H9 (cell line): ENCODE results near the gene TBCK. TPM values are rescaled to one million over a fixed set of nuclear protein-coding genes. Genes with fewer than 3 reads are reported as not detected.

Experiments
- DNase-seq: peaks from one replicate; pipeline ENCODE4 v3.0.0-alpha.2; 2017
- H2AFZ ChIP-seq: one replicate; pipeline ENCODE4 v1.6.1; 2013; ENCODE audit warnings: mild to moderate bottlenecking, low read length, control low read depth, moderate library complexity
- H2AK5ac ChIP-seq: 2 replicates; pipeline ENCODE4 v1.6.1; 2013; ENCODE audit warnings: low read length, control low read depth, mixed read lengths; ENCODE audit not compliant: insufficient read length
- H2BK120ac ChIP-seq: one replicate; pipeline ENCODE4 v1.6.1; 2013; ENCODE audit warnings: low read depth, mild to moderate bottlenecking, low read length, control low read depth, inconsistent platforms; ENCODE audit not compliant: poor library complexity, severe bottlenecking
- H2BK12ac ChIP-seq: 2 replicates; pipeline ENCODE4 v1.6.1; 2013; ENCODE audit warnings: low read length, control low read depth, mixed read lengths, low read depth; ENCODE audit not compliant: insufficient read length
- H2BK15ac ChIP-seq: 2 replicates; pipeline ENCODE4 v1.6.1; 2013; ENCODE audit warnings: low read depth, low read length, control low read depth
- H2BK20ac ChIP-seq: one replicate; pipeline ENCODE4 v1.6.1; 2013; ENCODE audit warnings: low read depth, mild to moderate bottlenecking, low read length, control low read depth, inconsistent platforms; ENCODE audit not compliant: poor library complexity, severe bottlenecking
- H2BK5ac ChIP-seq: 2 replicates; pipeline ENCODE4 v1.6.1; 2013; ENCODE audit warnings: low read length, control low read depth, mixed read lengths; ENCODE audit not compliant: insufficient read length
- H3K14ac ChIP-seq: 2 replicates; pipeline ENCODE4 v1.6.1; 2013; ENCODE audit warnings: low read length, control low read depth; ENCODE audit not compliant: insufficient read depth
- H3K18ac ChIP-seq: 2 replicates; pipeline ENCODE4 v1.6.1; 2013; ENCODE audit warnings: low read depth, mild to moderate bottlenecking, mixed read lengths, low read length, control low read depth; ENCODE audit not compliant: insufficient read length
- H3K23ac ChIP-seq: 2 replicates; pipeline ENCODE4 v1.6.1; 2013; ENCODE audit warnings: low read length, control low read depth, mixed read lengths, low read depth; ENCODE audit not compliant: insufficient read length
- H3K23me2 ChIP-seq: 2 replicates; pipeline ENCODE4 v1.6.1; 2013; ENCODE audit warnings: low read depth, mild to moderate bottlenecking, mixed read lengths, low read length, control low read depth; ENCODE audit not compliant: insufficient read length, poor library complexity, severe bottlenecking
- H3K27ac ChIP-seq: 2 replicates; pipeline ENCODE4 v1.5.1; 2013; ENCODE audit warnings: low read length, control low read depth, mixed read lengths, low read depth; ENCODE audit not compliant: insufficient read length
- H3K27me3 ChIP-seq: 2 replicates; pipeline ENCODE4 v1.6.1; 2013; ENCODE audit warnings: low read length, control low read depth, inconsistent platforms; ENCODE audit not compliant: insufficient read depth
- H3K4ac ChIP-seq: 2 replicates; pipeline ENCODE4 v1.6.1; 2013; ENCODE audit warnings: low read depth, mild to moderate bottlenecking, control low read depth, inconsistent platforms, low read length, moderate library complexity
- H3K4me1 ChIP-seq: 2 replicates; pipeline ENCODE4 v1.6.1; 2013; ENCODE audit warnings: low read length, control low read depth, inconsistent platforms; ENCODE audit not compliant: insufficient read depth
- H3K4me2 ChIP-seq: 2 replicates; pipeline ENCODE4 v1.6.1; 2013; ENCODE audit warnings: low read length, control low read depth, mixed read lengths; ENCODE audit not compliant: insufficient read length, insufficient read depth
- H3K56ac ChIP-seq: 2 replicates; pipeline ENCODE4 v1.6.1; 2013; ENCODE audit warnings: low read depth, mild to moderate bottlenecking, mixed read lengths, low read length, control low read depth; ENCODE audit not compliant: insufficient read length
- H3K79me1 ChIP-seq: 2 replicates; pipeline ENCODE4 v1.6.1; 2013; ENCODE audit warnings: low read depth, mild to moderate bottlenecking, moderate library complexity, low read length, control low read depth, inconsistent platforms; ENCODE audit not compliant: insufficient read depth, poor library complexity, severe bottlenecking
- H3K79me2 ChIP-seq: 2 replicates; pipeline ENCODE4 v1.6.1; 2013; ENCODE audit warnings: low read length, control low read depth, inconsistent platforms; ENCODE audit not compliant: insufficient read depth
- H3K9ac ChIP-seq: 2 replicates; pipeline ENCODE4 v1.6.1; 2013; ENCODE audit warnings: low read length, control low read depth, mixed read lengths; ENCODE audit not compliant: insufficient read length; ENCODE audit errors: extremely low read depth
- H3K9me3 ChIP-seq: one replicate; pipeline ENCODE4 v1.6.1; 2013; ENCODE audit warnings: low read depth, low read length, inconsistent platforms; ENCODE audit not compliant: control insufficient read depth
- H3T11ph ChIP-seq: one replicate; pipeline ENCODE4 v1.6.1; 2013; ENCODE audit warnings: mild to moderate bottlenecking, low read length, control low read depth, inconsistent platforms
- H4K20me1 ChIP-seq: one replicate; pipeline ENCODE4 v1.6.1; 2013; ENCODE audit not compliant: control insufficient read depth, insufficient read length, insufficient read depth
- H4K5ac ChIP-seq: 2 replicates; pipeline ENCODE4 v1.6.1; 2013; ENCODE audit warnings: low read depth, mild to moderate bottlenecking, mixed read lengths, low read length, control low read depth; ENCODE audit not compliant: insufficient read length
- H4K8ac ChIP-seq: replicated peaks from 2 replicates; pipeline ENCODE4 v1.6.1; 2013; ENCODE audit warnings: low read length, control low read depth, mixed read lengths, low read depth; ENCODE audit not compliant: insufficient read length
- H4K91ac ChIP-seq: 2 replicates; pipeline ENCODE4 v1.6.1; 2013; ENCODE audit warnings: low read depth, mild to moderate bottlenecking, moderate library complexity, mixed read lengths, low read length, control low read depth; ENCODE audit not compliant: insufficient read length
- H3K27ac Mint-ChIP-seq, 3 experiments: 2 replicates in 2 of 3; 3 replicates in 1 of 3; pipeline ENCODE4 v1.8.0; 2020 to 2021; ENCODE audit warnings: mixed read lengths in 3 of 3, mild to moderate bottlenecking in 1 of 3, moderate library complexity in 1 of 3
- H3K27me3 Mint-ChIP-seq: 2 replicates; pipeline ENCODE4 v1.8.0; 2021; ENCODE audit warnings: low read depth, mild to moderate bottlenecking, moderate library complexity, mixed read lengths
- H3K36me3 Mint-ChIP-seq, 3 experiments: 2 replicates in 2 of 3; 3 replicates in 1 of 3; pipeline ENCODE4 v1.8.0; 2020 to 2021; ENCODE audit warnings: low read depth in 3 of 3, mixed read lengths in 3 of 3; ENCODE audit not compliant: insufficient read depth in 1 of 3
- H3K4me1 Mint-ChIP-seq, 2 experiments: 2 replicates each; pipeline ENCODE4 v1.8.0; 2020; ENCODE audit warnings: mixed read lengths in 2 of 2
- H3K4me3 Mint-ChIP-seq, 2 experiments: 2 replicates in 1 of 2; 3 replicates in 1 of 2; pipeline ENCODE4 v1.8.0; 2020 to 2021; ENCODE audit warnings: mild to moderate bottlenecking in 2 of 2, mixed read lengths in 2 of 2, moderate library complexity in 1 of 2
- H3K9me3 Mint-ChIP-seq, 2 experiments: 2 replicates in 1 of 2; 3 replicates in 1 of 2; pipeline ENCODE4 v1.8.0; 2020; ENCODE audit warnings: mild to moderate bottlenecking in 2 of 2, mixed read lengths in 2 of 2, moderate library complexity in 1 of 2
- CTCF ChIP-seq: fragments of 200-600 bp; sonication (generic); conservative IDR thresholded peaks from 3 replicates; pipeline ENCODE4 v1.8.0; 2021; ENCODE audit warnings: antibody characterized with exemption, mild to moderate bottlenecking
- WGBS: extraction: QIAGEN DNeasy Blood & Tissue Kit; methylation state at CpG from one replicate; pipeline ENCODE4 v1.1.7; 2013; ENCODE audit warnings: missing lambda C conversion rate, low lambda C conversion rate, mixed read lengths; ENCODE audit not compliant: insufficient read length; ENCODE audit errors: extremely low coverage; 5-methylcytosine and 5-hydroxymethylcytosine counted together
- total RNA-seq: library from RNA; stranded (reverse); gene quantifications from 2 replicates; pipeline ENCODE4 v1.2.1, GENCODE V29; 2021

Gene TBCK
- total RNA-seq, 1 experiment from 2014 or later: 22.1 TPM

GRCh38 chr4:106246441-106246840, 69.6 kb downstream of the TBCK start:
- peaks cover 2 to 7% (median 5%) of the 10 kb centered on the region in 3 experiments; a peak in 4 of 7 replicates for H3K36me3 Mint-ChIP-seq
- H3K79me1 ChIP-seq: no peaks in the 10 kb centered on the region
- no peaks in the 10 kb centered on the region for H3K27me3 Mint-ChIP-seq
- no peak overlapping the region for H2BK12ac ChIP-seq
- H3K23ac ChIP-seq: no peak overlapping the region
- H3K4me1 Mint-ChIP-seq: no peaks in the 10 kb centered on the region
- H2AK5ac ChIP-seq: no peak overlapping the region
- H3K18ac ChIP-seq: no peak overlapping the region
- no peak overlapping the region for H3K14ac ChIP-seq
- H3K23me2 ChIP-seq: no peaks in the 10 kb centered on the region
- no peaks in the 10 kb centered on the region for H3K79me2 ChIP-seq
- no CpG with 5 or more reads among the region's 1 CpG for WGBS
- H3K56ac ChIP-seq: no peak overlapping the region
- no peaks in the 10 kb centered on the region for H3K4me1 ChIP-seq
- H3K27me3 ChIP-seq: no peaks in the 10 kb centered on the region
- no peak overlapping the region for H2BK15ac ChIP-seq
- no peak overlapping the region for H2BK5ac ChIP-seq
- no peak overlapping the region for H3K4me2 ChIP-seq
- no peak overlapping the region for H4K91ac ChIP-seq
- no peak overlapping the region for H2BK20ac ChIP-seq
- H4K5ac ChIP-seq: no peak overlapping the region
- H3K27ac ChIP-seq: no peak overlapping the region
- no peak overlapping the region for H2AFZ ChIP-seq
- DNase-seq: no peak
- H2BK120ac ChIP-seq: no peak overlapping the region
- no peak overlapping the region for H3K9ac ChIP-seq
- H3K4me3 Mint-ChIP-seq: no peak overlapping the region
- no peaks in the 10 kb centered on the region for H3K9me3 ChIP-seq
- H4K8ac ChIP-seq: no peak overlapping the region
- H3T11ph ChIP-seq: no peak overlapping the region
- H3K27ac Mint-ChIP-seq: no peak overlapping the region
- H3K4ac ChIP-seq: no peak overlapping the region
- no peaks in the 10 kb centered on the region for H4K20me1 ChIP-seq
- H3K9me3 Mint-ChIP-seq: no peaks in the 10 kb centered on the region; a peak in 1 of 5 replicates
- TF ChIP-seq CTCF: no peak
